ENCODE results near the gene PPFIA2.
A peak's percentile ranks its signal among the peaks of the same experiment; 100 is the strongest.

Gene PPFIA2

DNA sequence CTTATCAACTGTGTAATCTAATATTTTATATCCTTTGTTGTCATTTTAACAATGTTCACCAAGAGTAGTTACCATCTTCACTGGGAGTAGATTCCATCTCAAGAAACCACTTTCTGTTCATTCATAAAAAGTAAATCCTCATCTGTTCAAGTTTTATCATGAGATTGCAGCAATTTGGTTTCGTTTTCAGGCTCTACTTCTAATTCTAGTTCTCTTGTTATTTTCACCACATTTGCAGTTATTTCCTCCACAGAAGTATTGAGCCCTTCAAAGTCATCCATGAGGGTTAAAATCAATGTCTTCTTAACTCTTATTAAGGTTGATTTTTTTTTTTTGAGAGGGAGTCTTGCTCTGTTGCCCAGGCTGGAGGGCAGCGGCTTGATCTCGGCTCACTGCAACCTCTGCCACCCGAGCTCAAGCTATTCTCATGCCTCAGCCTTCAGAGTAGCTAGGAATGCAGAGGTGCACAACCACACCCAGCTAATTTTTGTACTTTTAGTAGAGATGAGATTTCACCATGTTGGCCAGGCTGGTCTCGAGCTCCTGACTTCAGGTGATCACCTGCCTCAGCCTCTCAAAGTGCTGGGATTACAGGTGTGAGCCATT is 404.7 kb downstream of the PPFIA2 start:
- no peak for DNase-seq (ENCODE audit: low spot score)

- DNase-seq (ENCODE audit: low spot score) = no peak
Measured at GRCh38 chr12:81350309-81350708, 408.8 kb downstream of the PPFIA2 start.

DNA sequence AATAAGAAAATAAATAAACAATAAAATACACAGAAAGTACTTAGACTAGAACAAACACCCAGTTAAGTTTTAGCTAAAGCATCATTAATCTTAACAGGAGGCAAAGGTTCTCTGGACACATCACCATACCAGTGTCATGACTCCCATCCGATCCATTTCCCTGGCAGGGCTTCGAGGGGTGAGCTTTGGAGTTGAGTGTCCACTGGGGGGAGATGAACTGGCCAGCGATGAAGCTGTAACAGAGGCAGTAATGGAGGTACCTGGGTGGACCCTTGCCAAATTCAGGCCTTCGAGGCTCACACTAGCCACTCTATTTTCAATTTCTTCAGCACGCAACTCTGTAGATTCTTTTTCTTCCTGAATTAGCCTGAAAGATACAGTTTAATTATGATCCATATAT is 411.7 kb downstream of the PPFIA2 start:
- DNase-seq (ENCODE audit: low spot score) = no peak

- DNase-seq (ENCODE audit: low spot score) = no peak
Measured at GRCh38 chr12:81340910-81341309, 418.2 kb downstream of the PPFIA2 start.

DNA sequence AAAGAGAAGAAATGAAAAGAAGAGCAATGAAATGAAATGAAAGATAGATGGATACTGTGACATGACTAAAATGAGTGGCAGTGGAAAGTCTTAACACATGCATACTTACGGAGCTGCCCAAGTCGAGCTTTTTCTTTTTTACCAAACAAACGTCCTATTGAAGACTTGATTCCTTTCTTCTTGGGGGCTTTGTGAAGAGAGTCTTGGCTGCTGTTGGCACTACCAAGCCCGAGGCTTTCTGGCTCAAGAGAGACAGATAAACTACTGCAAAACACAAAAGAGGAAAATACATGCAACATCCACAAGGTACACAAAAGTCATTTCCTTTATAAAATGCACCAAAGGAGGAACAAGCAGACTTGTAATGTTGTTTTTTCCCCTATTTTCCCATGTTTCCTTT is 420.1 kb downstream of the PPFIA2 start:
- DNase-seq (ENCODE audit: low spot score) = no peak

GRCh38 chr12:81337886-81338285 is 421.3 kb downstream of the PPFIA2 start:
- no peak for DNase-seq (ENCODE audit: low spot score)

DNA sequence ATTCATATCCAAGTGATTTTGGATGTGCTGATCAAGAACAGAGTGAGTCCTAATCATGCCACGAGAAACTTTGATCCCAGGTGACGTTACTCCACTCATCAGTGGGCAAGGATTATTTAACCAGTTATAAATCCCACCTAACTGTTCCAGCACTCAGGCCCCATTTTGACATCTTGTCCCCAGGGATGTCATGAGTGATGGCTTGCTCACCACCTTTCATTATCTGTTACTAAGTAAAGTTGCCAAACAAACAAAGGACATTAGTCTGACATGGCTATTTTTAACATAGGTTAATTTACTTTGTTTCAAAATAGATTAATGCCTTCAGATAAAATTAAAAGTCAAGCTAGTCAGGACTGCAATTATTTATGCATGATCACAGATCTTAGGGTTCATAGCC is 425.3 kb downstream of the PPFIA2 start:
- no peak for DNase-seq (ENCODE audit: low spot score)

DNA sequence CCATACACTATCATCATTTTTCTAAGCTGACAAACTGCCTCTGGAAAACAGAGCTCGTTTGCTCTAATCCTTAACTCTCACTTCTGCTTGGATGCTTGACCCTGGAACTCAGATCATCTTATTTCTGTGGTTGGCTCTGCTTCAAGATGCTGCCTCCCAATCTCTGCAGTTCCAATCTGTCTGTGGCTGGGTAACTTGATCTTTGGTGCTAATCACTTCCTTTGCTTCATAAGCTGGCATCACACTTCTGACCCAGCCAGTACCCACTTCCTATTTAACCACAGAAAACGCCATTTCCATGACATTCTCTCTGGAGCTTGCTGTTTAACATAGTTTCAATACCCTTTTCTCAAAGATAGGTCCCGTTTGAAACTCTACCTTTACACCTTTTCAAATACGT is 427.1 kb downstream of the PPFIA2 start:
- DNase-seq (ENCODE audit: low spot score) = no peak

GRCh38 chr12:81330480-81330879 is 428.7 kb downstream of the PPFIA2 start:
- no peak for DNase-seq (ENCODE audit: low spot score)

GRCh38 chr12:81329085-81329484 is 430.1 kb downstream of the PPFIA2 start:
- DNase-seq (ENCODE audit: low spot score) = peak; percentile 8

GRCh38 chr12:81327425-81327824 is 431.7 kb downstream of the PPFIA2 start:
- DNase-seq (ENCODE audit: low spot score) = no peak

GRCh38 chr12:81325086-81325485 is 434.1 kb downstream of the PPFIA2 start:
- no peak for DNase-seq (ENCODE audit: low spot score)

- no peak for DNase-seq (ENCODE audit: low spot score)
Measured at GRCh38 chr12:81314903-81315531, 444.1 kb downstream of the PPFIA2 start.

GRCh38 chr12:81303935-81304334 is 455.2 kb downstream of the PPFIA2 start:
- DNase-seq (ENCODE audit: low spot score) = no peak

GRCh38 chr12:81300454-81300853 is 458.7 kb downstream of the PPFIA2 start:
- DNase-seq (ENCODE audit: low spot score) = no peak

DNA sequence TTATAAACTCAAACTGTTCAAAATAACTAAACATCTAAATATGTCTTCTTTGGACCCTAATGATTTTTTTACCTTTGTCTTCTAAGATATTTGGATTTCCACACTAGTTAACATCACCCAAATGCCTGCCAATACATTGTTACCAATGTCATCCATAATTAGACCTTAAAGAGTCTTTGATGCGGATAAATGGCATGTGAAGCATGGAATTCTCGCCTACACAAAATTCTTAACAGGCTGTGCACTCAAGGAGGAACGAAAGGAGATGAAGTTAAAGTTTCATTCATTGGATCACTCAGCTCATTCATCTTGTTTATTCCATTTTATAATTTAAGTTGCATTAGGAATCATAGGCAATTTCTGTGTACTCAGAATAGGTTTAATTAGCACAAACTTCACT is 461.5 kb downstream of the PPFIA2 start:
- peak; percentile 5 for DNase-seq (ENCODE audit: low spot score)

DNA sequence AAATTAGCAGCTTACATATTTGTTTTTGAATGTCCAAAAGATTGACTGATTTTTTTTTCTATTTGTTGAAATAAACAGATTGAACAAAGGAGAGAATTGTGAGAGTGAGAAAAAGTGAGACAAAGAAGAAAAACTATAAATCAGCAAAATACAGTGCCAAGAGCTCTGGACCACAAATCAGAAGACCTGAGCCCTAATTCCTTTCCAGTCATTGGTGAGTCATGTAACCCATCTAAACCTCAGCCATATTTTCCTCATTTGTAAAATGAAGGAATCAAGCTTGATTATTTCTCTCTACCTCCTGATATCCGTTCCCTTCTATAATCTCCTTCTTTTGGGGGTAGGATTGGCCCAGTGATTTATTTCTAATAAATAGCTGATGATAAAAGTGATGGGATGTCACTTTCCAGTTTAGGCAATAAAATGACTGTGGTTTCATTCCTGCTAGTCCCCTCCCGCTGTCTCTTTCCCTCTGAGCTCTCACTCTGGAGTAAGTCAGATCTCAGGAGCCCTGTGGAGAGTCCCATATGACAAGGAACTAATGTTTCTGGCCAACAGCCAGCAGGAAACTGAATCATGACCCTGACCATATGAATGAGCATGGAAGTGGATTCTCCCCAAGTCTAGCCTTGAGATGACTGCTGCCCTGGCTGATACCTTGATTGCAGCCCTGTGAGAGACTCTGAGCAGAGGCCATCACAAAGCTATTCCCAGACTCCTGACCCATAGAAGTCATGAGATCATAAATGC is 462.4 kb downstream of the PPFIA2 start:
- DNase-seq (ENCODE audit: low spot score) = no peak

- DNase-seq (ENCODE audit: low spot score) = no peak
Measured at GRCh38 chr12:81295251-81295650, 463.9 kb downstream of the PPFIA2 start.

GRCh38 chr12:81294325-81295190 is 464.6 kb downstream of the PPFIA2 start:
- no peak for DNase-seq (ENCODE audit: low spot score)

GRCh38 chr12:81288651-81289050 is 470.5 kb downstream of the PPFIA2 start:
- DNase-seq (ENCODE audit: low spot score) = no peak

GRCh38 chr12:81284137-81284536 is 475.0 kb downstream of the PPFIA2 start:
- DNase-seq (ENCODE audit: low spot score) = no peak

All from SW480 (cell line).